HEK293 (cell line): Measurements from ENCODE around the gene MRPL41.

Experiments
- CTCF ChIP-seq: fragments of 450-650 bp; formaldehyde crosslinking; IDR thresholded peaks from 2 replicates; pipeline ENCODE4 v1.5.1; 2016; ENCODE audit warnings: missing biosample characterization, missing genetic modification characterization
- PBX3 ChIP-seq: sonication (generic); formaldehyde crosslinking; IDR thresholded peaks from 2 replicates; pipeline ENCODE4 v1.8.1; 2022; ENCODE audit warnings: mild to moderate bottlenecking, moderate library complexity, missing genetic modification reagents
- PRDM6 ChIP-seq: fragments of 450-650 bp; formaldehyde crosslinking; IDR thresholded peaks from 2 replicates; pipeline ENCODE4 v1.5.1; 2017; ENCODE audit warnings: missing biosample characterization, missing genetic modification characterization
- REST ChIP-seq: fragments of 450-650 bp; formaldehyde crosslinking; IDR thresholded peaks from 2 replicates; pipeline ENCODE4 v1.5.1; 2016; ENCODE audit warnings: missing biosample characterization, missing genetic modification characterization
- SP2 ChIP-seq: fragments of 450-650 bp; formaldehyde crosslinking; IDR thresholded peaks from 2 replicates; pipeline ENCODE4 v1.5.1; 2016; ENCODE audit warnings: missing biosample characterization, missing genetic modification characterization
- ZBTB26 ChIP-seq: fragments of 450-650 bp; formaldehyde crosslinking; optimal IDR thresholded peaks from 2 replicates; pipeline ENCODE3; 2016; ENCODE audit warnings: missing biosample characterization, mild to moderate bottlenecking, missing genetic modification characterization
- ZEB2 ChIP-seq: fragments of 450-650 bp; formaldehyde crosslinking; IDR thresholded peaks from 2 replicates; pipeline ENCODE4 v1.5.1; 2016; ENCODE audit warnings: missing biosample characterization, missing genetic modification characterization
- ZNF114 ChIP-seq: fragments of 450-650 bp; formaldehyde crosslinking; IDR thresholded peaks from 2 replicates; pipeline ENCODE4 v1.5.0; 2017; ENCODE audit warnings: missing biosample characterization, missing genetic modification characterization
- ZNF2 ChIP-seq: fragments of 450-650 bp; formaldehyde crosslinking; IDR thresholded peaks from 2 replicates; pipeline ENCODE4 v1.5.1; 2016; ENCODE audit warnings: missing biosample characterization, missing genetic modification characterization
- ZNF274 ChIP-seq, 2 experiments: fragments of 200-500 bp in 1 of 2; fragments of 450-650 bp in 1 of 2; sonication (Bioruptor generic) in 1 of 2; formaldehyde crosslinking in 1 of 2; IDR thresholded peaks; 2 replicates each; pipeline versions ENCODE4 v1.5.1 to v1.6.1; 2014 to 2016; ENCODE audit warnings: borderline replicate concordance in 1 of 2, inconsistent platforms in 1 of 2, low read length in 1 of 2, missing biosample characterization in 1 of 2, missing genetic modification characterization in 1 of 2
- ZNF311 ChIP-seq: fragments of 450-650 bp; formaldehyde crosslinking; IDR thresholded peaks from 2 replicates; pipeline ENCODE4 v1.5.1; 2017; ENCODE audit warnings: missing biosample characterization, missing genetic modification characterization, borderline replicate concordance
- ZNF623 ChIP-seq: fragments of 450-650 bp; formaldehyde crosslinking; IDR thresholded peaks from 2 replicates; pipeline ENCODE4 v1.5.1; 2016; ENCODE audit warnings: missing biosample characterization, missing genetic modification characterization

GRCh38 chr9:137570566-137570965, 18.9 kb downstream of the MRPL41 start:
- TF ChIP-seq CTCF (tag by site-specific recombination) (no peak), ZNF114 (tag by site-specific recombination) (no peak), ZNF274 (IDR thresholded peaks at IDR 0.05; ENCODE audit: low read length) (no peak), ZNF274 (tag by site-specific recombination; IDR thresholded peaks at IDR 0.05; ENCODE audit: borderline replicate concordance) (no peak), PBX3 (CRISPR knock-in tag) (no peak), ZBTB26 (no peak), ZNF623 (tag by site-specific recombination) (no peak), PRDM6 (no peak), REST (no peak), ZNF311 (tag by site-specific recombination) (no peak), ZEB2 (tag by site-specific recombination) (no peak), SP2 (tag by site-specific recombination) (no peak), ZNF2 (tag by site-specific recombination) (no peak)
